GM06990 (cell line): Measurements from ENCODE around the gene SH3PXD2B.
"Not testable (repeated sequence)": the region's sequence is repeated elsewhere in the genome, so short reads cannot be mapped to it uniquely, and the experiment has no call there.

Experiments used
- DNase-seq: peaks from one replicate; pipeline ENCODE4 v3.0.0-alpha.2; 2011; ENCODE audit not compliant: insufficient read length; ENCODE audit errors: extremely low read depth
- H3K27me3 ChIP-seq: replicated peaks from 2 replicates; pipeline ENCODE4 v1.6.0; 2011; ENCODE audit warnings: low read length; ENCODE audit not compliant: control insufficient read depth, insufficient read depth
- H3K36me3 ChIP-seq: 2 replicates; pipeline ENCODE4 v1.5.1; 2011; ENCODE audit warnings: low read length; ENCODE audit not compliant: control insufficient read depth, insufficient read depth
- H3K4me3 ChIP-seq: replicated peaks from 2 replicates; pipeline ENCODE4 v1.5.1; 2011; ENCODE audit warnings: low read depth, mild to moderate bottlenecking, control low read depth, low read length
- TF ChIP-seq, protein P1 (sequence below): IDR thresholded peaks from 2 replicates; pipeline ENCODE4 v1.5.1; 2011; ENCODE audit warnings: low read length, control low read depth, mild to moderate bottlenecking, inconsistent platforms; ENCODE audit not compliant: insufficient read depth, poor library complexity, severe bottlenecking

Gene SH3PXD2B

DNA sequence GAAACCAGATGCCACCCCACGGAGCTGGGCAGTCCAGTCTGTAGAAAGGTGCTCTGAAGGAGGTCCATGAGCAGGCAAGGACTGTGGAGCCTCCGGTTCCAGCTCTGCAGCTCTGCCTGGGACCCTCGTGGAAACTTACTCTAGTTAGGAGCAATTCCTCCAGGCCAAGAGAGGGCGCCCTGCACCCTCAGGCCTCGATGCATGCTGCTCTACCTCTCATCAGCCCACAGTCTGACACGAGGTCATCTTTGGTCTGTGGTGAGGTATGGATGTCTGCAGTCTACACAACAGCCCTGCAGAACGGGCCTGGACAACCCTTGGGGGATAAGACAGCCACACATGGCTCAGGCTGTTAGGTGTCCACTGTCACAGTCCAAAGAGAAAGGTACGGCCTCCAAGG is 120.1 kb downstream of the SH3PXD2B start:
- no peaks in the 10 kb centered on the region for H3K36me3 ChIP-seq
- TF ChIP-seq, protein P1, sequence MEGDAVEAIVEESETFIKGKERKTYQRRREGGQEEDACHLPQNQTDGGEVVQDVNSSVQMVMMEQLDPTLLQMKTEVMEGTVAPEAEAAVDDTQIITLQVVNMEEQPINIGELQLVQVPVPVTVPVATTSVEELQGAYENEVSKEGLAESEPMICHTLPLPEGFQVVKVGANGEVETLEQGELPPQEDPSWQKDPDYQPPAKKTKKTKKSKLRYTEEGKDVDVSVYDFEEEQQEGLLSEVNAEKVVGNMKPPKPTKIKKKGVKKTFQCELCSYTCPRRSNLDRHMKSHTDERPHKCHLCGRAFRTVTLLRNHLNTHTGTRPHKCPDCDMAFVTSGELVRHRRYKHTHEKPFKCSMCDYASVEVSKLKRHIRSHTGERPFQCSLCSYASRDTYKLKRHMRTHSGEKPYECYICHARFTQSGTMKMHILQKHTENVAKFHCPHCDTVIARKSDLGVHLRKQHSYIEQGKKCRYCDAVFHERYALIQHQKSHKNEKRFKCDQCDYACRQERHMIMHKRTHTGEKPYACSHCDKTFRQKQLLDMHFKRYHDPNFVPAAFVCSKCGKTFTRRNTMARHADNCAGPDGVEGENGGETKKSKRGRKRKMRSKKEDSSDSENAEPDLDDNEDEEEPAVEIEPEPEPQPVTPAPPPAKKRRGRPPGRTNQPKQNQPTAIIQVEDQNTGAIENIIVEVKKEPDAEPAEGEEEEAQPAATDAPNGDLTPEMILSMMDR: peak; percentile 10
- H3K4me3 ChIP-seq: no peak overlapping the region
- no peak for DNase-seq
- H3K27me3 ChIP-seq: no peaks in the 10 kb centered on the region

DNA sequence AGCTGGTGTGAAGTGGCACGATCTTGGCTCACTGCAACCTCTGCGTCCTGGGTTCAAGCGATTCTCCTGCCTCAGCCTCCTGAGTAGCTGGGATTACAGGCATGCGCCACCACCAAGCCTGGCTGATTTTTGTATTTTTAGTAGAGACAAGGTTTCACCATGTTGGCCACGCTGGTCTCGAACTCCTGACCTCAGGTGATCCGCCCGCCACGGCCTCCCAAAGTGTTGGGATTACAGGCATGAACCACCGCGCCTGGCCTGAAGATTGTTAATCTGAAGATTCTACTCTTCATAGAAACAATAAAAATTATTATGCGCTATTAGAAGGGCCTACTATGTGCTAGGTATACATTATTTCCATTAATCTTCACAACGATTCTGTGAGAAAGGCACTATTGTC is 127.4 kb downstream of the SH3PXD2B start:
- H3K4me3 ChIP-seq, H3K36me3 ChIP-seq, H3K27me3 ChIP-seq, DNase-seq: not testable (repeated sequence)

DNA sequence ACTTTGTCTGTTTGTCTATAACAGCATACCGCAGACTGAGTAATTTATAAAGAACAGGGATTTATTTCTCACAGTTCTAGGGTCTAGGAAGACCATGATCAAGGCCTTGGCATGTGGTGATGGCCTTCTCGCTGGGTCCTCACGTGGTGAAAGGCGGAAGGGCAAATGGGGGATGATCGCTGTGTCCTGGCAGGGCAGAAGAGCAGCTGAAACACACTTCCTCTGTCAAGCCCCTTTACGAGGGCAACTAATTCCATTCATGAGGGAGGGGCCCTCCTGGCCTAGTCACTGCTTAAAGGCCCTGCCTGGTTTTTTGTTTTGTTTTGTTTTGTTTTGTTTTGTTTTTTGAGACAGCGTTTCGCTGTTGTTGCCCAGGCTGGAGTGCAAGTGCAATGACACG is 128.9 kb downstream of the SH3PXD2B start:
- no peak for DNase-seq
- H3K27me3 ChIP-seq: no peaks in the 10 kb centered on the region
- no peaks in the 10 kb centered on the region for H3K36me3 ChIP-seq
- TF ChIP-seq, protein P1: no peak
- H3K4me3 ChIP-seq: no peak overlapping the region

DNA sequence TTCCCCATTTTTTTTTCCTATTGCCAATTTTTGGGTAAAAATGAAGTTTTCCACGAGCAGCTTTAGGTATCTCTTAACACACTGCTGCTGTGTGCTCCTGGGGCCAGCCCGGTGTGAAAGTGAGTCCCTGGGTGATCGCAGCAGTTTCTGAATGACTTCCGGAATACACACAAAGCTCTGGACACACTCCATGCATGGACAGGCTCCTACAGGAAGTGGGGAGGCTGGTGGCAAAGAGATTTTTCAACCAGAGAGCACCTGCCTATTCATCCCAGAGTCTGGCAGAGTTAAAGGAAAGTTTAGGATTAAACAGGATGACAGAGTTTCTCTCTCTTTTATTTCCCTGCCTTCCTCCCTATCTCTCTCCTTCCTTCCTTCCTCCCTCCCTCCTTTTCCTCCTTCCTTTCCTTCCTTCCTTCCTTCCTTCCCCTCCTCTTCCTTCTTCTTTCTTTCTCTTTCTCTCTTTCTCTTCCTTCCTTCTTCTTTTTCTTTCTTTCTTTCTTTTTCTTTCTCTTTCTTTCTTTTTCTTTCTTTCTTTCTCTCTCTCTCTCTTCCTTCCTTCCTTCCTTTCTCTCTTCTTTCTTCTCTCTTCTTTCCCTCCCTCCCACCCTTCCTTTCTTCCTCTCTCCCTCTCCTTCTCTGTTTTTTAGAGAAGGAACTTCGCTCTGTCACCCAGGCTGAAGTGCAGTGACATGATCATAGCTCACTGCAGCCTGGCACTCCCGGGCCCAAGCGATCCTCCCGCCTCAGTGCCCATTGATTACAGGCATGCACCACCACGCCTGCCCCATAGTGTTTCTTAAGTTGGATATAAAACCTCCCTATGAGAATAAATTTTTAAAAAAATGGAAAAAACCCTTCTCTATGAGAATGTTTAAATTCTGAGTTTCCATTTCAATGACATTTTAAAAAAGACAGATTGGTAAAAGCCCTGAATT is 132.0 kb downstream of the SH3PXD2B start:
- no peak overlapping the region for H3K4me3 ChIP-seq
- peak; percentile 76 for DNase-seq
- TF ChIP-seq, protein P1: no peak
- no peaks in the 10 kb centered on the region for H3K27me3 ChIP-seq
- no peaks in the 10 kb centered on the region for H3K36me3 ChIP-seq

DNA sequence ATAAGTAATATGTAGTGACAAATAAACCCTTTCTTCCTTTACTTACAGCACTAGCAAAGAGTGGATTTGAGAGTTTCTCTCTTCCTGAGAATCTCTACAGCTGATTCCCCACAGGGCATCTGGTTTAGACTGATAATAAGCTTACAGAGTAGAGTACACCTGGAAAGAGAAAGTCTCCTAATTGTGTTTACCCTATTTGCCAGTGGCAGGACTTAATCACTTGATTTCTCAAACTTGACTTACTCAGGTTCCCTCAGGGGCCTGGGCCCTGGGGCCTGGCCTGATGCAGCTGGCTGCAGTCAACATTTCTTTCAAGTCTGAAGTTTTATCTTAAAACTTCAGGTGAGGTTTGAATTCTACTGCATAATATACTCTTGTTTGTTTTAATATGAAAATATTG is 132.7 kb downstream of the SH3PXD2B start:
- H3K4me3 ChIP-seq: no peak overlapping the region
- TF ChIP-seq, protein P1: no peak
- DNase-seq: peak; percentile 56
- H3K27me3 ChIP-seq: no peaks in the 10 kb centered on the region
- H3K36me3 ChIP-seq: no peaks in the 10 kb centered on the region

DNA sequence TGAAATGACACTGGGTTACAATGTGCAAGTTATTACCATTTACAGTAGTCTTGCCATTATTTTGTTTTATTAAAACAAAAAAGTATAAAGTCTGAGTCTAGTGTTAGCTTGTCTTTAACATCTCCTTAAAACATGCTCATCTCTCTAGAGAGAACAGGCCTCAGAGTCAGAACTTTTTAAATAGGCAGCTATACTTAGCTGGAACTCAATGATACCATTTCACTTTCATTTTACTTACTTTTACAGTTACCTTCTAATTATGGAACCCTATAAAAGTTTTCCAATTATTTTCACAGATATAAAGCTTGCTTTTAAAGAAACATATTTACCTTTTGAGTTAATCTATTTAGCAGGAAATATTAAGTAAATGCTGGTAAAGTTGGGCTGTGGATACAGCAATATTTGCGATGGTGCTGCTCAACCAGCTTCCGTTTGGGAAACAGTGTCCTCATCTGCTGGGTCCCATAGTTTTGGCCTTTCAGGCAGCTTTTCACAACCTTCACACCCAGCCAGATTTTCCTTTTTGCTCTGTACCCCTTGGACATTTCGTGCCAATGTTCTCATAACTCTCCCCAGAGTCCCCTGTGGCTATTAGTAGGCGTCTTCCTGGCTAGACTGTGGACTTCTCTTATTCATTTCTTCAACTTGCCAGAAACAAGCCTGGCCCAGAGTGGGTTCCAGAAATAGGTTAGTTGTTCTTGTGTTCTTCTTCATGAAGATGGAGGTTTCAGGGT is 134.4 kb downstream of the SH3PXD2B start:
- DNase-seq: peak; percentile 44
- Histone ChIP-seq H3K4me3 (peak overlapping the region; percentile 37; the same call in 1 of the 2 replicates), H3K27me3 (no peaks in the 10 kb centered on the region), H3K36me3 (no peaks in the 10 kb centered on the region)
- TF ChIP-seq, protein P1: no peak
